Stimulated activated CD4-positive, alpha-beta T cell treated with anti-CD3 and anti-CD28 coated beads, Interleukin-1b, Interleukin-23, amount 100 ng/mL, for 24 hours (primary cell): ENCODE measurements around the gene ABCD1.
"Not testable (repeated sequence)": the region's sequence is repeated elsewhere in the genome, so short reads cannot be mapped to it uniquely, and the experiment has no call there.

Experiments used
- DNase-seq, 4 experiments: peaks; one replicate each; pipeline ENCODE4 v3.0.0-alpha.2; 2020; ENCODE audit warnings: low read depth in 4 of 4, low spot score in 1 of 4

Gene ABCD1

DNA sequence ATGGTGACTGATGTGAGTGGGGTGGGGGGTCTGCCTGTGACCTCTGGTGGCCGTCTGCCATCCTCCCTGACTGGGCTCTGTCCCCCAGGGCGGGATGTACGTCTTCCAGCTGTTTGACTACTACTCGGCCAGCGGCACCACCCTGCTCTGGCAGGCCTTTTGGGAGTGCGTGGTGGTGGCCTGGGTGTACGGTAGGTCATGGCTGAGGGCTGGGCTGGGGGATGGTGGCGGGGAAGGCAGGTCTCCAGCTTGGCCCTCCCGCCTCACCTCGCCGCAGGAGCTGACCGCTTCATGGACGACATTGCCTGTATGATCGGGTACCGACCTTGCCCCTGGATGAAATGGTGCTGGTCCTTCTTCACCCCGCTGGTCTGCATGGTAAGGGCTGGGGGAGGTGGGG is 30.4 kb upstream of the ABCD1 start:
- not testable (repeated sequence) for DNase-seq

DNA sequence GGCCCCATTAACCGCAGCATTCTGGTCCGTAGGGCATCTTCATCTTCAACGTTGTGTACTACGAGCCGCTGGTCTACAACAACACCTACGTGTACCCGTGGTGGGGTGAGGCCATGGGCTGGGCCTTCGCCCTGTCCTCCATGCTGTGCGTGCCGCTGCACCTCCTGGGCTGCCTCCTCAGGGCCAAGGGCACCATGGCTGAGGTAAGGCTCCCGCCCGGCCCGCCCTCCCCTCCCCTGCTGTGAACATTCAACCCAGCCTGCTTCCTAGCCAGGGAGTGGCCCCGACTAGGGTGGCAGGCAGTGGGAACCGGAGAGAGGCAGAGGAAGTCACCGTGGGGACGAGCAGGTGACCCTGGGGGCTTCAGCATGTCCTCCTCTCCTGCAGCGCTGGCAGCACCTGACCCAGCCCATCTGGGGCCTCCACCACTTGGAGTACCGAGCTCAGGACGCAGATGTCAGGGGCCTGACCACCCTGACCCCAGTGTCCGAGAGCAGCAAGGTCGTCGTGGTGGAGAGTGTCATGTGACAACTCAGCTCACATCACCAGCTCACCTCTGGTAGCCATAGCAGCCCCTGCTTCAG is 29.9 kb upstream of the ABCD1 start:
- no peak for DNase-seq

GRCh38 chrX:153696100-153696499 is 28.6 kb upstream of the ABCD1 start:
- DNase-seq: no peak

GRCh38 chrX:153696538-153696937 is 28.1 kb upstream of the ABCD1 start:
- DNase-seq: not testable (repeated sequence)

DNA sequence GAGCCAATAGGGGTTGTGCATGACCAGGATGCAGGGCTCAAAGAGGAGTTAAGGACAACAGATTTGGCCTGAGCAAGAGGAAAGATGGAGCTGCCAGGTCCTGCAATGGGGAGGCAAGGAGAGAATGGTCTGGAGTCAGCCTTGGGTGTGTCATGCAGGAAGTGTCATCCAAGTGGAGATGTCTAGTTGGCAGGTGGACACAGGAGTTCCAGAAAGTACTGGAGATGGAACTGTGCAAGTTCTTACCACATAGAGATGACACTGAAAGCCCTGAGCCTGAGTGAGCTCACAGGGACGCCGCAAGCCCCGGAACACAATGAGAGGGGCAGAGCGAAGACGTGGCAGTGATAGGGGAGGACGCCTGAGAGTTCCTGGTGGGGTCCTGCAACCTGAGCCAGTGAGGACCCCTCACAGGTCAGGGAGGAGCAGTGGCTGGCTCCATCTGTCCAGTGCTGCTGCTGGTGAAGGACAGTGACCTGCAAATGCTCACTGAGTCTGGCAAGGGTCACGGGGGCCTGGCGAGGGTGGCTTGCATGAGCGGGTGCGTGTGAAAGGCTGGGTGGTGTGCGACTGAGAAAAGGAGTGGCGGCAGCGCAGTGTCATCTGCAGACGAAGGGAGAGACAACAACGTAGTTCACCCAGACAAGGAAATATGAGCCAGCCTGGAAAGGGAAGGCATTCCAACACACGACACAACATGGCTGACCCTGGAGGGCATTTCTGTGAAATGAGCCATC is 27.5 kb upstream of the ABCD1 start:
- not testable (repeated sequence) for DNase-seq

GRCh38 chrX:153697924-153698865 is 26.5 kb upstream of the ABCD1 start:
- DNase-seq: no peak

- not testable (repeated sequence) for DNase-seq
These were observed 25.4 kb upstream of the ABCD1 start for GRCh38 chrX:153699210-153699783.

- not testable (repeated sequence) for DNase-seq
These were observed 24.8 kb upstream of the ABCD1 start for GRCh38 chrX:153699784-153700371.

- DNase-seq: no peak
These were observed 24.2 kb upstream of the ABCD1 start for GRCh38 chrX:153700376-153700945.

DNA sequence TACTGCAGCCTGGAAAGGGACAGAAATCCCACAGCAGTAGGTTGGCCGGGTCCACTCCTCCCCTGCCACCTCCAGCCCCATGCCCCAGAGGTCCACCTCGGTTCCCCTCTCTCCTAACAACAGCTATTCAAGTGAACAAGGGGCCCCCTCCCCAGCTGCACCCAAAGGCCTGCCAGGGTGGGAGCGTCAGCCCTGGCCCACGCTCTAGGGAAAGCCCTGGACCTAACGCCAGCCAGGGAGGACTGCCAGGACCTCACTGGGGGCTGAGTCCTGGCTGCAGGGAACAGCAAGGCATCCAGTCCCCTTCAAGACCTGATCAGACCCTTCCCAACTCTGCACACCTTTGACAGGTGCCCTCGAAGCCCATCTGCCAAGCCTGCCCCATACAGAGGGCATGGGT is 23.7 kb upstream of the ABCD1 start:
- no peak for DNase-seq

DNA sequence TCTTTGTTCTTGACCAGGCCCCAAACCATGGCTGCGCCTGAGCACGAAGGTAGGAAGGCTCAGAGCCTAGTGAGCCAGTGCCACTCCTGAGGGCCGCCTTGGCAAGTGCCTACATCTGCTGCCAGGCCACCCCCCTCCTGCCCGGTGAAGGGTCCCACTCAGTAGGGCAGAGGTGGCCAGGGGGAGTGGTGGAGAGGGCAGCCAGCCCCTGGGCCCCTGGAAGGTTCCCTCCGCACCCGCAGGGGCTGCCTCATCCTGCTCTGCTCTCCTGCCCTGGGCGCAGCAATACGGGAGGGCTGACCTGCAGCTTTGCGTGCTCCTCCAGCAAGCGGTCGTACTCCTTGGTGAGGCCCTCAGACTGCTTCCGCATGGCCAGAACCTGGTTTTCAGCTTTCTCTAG is 22.9 kb upstream of the ABCD1 start:
- DNase-seq: no peak

GRCh38 chrX:153702336-153703035 is 22.2 kb upstream of the ABCD1 start:
- DNase-seq: no peak

DNA sequence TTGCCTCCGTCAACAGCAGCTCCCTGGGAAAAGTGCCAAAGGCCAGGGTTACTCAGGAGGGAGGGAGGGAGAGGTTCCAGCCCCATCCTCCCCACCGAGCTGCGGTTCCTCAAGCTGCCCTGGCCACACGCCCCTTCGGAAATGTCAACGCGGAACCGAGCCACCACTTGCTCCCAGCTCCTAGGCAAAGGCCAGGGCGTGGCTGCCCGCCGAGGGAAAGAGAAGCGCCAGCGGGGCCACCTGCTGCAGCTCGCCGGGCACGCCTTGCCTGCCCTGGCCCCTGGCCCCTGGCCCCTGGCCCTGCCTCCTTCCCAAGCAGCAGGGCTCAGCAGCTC is 21.7 kb upstream of the ABCD1 start:
- DNase-seq: no peak

DNA sequence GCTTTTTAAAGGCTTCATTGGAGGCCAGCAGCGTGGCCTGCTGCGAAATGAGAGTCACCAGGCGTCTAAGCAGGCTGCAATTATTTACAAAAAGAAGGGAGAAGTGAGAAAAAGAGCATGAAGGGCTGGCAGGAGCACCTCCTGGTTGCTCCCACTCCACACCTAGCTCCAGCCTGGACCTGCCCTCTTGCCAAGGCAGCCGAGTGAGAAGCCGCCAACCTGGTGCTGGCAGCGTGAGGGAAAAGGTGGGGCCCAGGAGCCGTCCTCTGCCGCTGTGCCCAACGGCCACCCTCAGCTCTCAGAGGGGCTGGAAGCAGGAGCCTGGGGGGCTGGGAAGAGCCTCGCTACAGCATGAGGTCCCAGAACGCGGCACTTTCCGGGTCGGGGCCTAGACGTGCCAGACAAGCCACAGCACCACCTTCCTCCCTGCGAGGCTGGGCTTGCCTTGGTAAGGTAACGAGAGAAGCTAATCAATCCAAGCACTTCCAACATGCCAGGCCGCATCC is 20.6 kb upstream of the ABCD1 start:
- DNase-seq: no peak

DNA sequence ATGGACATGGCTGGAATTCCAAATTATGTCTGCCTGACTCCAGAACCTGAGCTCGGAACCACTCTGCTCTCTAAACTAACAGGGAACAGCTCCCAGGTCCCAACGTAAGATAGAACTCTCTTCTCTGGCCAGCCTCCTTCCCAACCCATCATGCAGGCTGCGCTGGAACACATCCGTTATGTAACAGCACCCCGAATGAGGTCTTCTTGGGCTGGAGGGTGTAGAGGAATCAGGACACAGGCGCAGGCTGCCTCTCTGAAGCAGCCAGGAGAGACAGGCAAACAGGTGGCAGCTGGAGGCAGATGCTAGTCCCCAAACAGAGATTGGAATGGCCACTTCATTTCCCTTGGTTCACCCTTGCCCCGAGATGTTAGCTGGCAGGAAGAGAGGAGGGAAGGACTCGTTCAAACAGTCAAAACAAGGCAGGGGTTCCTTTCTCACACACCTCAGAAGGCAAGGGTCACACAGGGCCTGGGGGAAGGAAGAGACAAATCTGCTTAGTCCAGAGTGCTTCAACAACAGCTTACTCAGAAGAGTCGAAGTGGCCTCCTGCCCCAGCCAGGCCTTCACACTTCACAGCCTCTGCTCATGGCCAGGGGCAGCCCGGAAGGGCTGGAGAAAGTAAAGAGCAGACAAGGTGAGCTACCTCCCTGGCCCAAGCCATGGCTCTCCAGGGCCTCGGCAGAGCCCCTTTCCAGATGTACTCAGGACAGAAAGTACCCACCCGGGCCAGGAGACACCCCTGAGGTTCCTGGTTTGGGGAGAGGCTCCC is 19.8 kb upstream of the ABCD1 start:
- DNase-seq: not testable (repeated sequence)

GRCh38 chrX:153705403-153706060 is 19.1 kb upstream of the ABCD1 start:
- not testable (repeated sequence) for DNase-seq

DNA sequence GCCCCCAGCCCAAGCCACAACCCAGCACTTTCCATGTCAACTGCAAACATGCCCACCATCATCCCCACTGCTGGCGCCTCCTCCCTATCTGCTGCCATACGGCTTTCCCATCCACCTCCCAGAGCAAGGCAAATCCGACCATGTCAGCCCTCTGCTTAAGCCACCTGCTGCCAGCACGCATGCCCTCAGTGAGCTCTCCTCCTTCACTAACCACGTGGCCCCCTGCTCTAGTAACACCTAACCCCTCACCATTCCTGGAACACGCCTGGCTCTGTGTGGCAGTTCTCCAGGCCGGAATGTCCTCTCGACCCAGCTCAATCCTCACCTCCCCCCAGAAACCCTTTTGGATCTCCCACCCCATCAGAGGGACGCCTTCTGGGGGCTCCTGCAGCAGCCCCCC is 17.9 kb upstream of the ABCD1 start:
- DNase-seq: no peak

- no peak for DNase-seq
These were observed 17.2 kb upstream of the ABCD1 start for GRCh38 chrX:153707406-153707805.

GRCh38 chrX:153708415-153708814 is 16.2 kb upstream of the ABCD1 start:
- DNase-seq: no peak
